Left colon (tissue), 2 donors: ENCODE data around the gene ZCCHC24. TPM values are rescaled to one million over a fixed set of nuclear protein-coding genes. Genes with fewer than 3 reads are reported as not detected.
A peak's percentile ranks its signal among the peaks of the same experiment; 100 is the strongest.
"Not testable (repeated sequence)": the region's sequence is repeated elsewhere in the genome, so short reads cannot be mapped to it uniquely, and the experiment has no call there.

Experiments
- ATAC-seq: fragments of 200-7000 bp; cut with Tn5 transposase; one replicate; pipeline ENCODE4 v1.9.1; 2020; ENCODE audit warnings: mild to moderate bottlenecking, moderate library complexity
- DNase-seq, 2 donors: peaks; one replicate each; pipeline ENCODE4 v3.0.0-alpha.2; 2020
- intact Hi-C, 2 donors: fragments of 100-400 bp; cut with DNase I in 1 of 2; cut with micrococcal nuclease in 1 of 2; formaldehyde crosslinking; loops; one replicate each; pipeline versions ENCODE4 v1.11.2 to v1.14.0; 2022; cut with DNase I, micrococcal nuclease
- total RNA-seq, 2 donors: library from RNA; stranded (reverse); fragmentation: NEBNext Ultra II Directional; extraction: Animal tissue kit (Norgen Biotek cat#: 25700); gene quantifications; one replicate each; pipeline ENCODE4 v1.2.1, GENCODE V29; 2021
- donor health status: DM: no; HTN: no; CAD: no.
- donor health status: DM: yes; HTN: yes; CAD: no.

Gene ZCCHC24
- total RNA-seq, 2 donors from 2014 or later, result 5.3 to 18.4 TPM

DNA sequence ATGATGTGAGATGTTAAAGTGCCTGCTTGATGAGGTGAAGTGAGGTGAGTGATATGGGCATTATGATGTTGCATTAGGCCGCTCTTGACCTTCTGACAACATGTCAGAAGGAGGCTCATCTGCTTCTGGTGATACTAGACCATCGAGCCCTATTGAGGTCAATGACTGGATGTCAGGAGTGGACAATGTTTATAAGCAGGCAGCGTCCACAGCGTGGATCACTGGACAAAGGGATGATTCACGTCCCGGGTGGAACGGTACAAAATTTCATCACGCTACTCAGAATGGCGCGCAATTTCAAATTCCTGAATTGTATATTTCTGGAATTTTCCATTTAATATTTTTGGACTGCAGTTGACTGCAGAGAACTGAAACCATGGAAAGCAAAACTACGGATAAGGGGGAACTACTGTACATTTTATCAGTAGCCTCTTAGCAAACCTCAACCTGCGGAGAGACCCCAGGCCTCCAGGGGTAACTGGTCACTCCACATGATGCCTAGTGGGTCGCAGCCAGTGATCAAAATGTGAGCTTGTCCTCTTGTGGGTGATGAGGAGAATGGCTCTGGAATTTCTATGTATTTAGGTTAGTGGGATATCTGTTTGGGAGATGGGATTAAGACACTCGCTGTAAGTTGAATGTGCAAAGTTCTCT lies 5.7 kb upstream of the ZCCHC24 start:
- ATAC-seq, result no peak
- intact Hi-C loops, result no loop called here
- DNase-seq, result no peak

DNA sequence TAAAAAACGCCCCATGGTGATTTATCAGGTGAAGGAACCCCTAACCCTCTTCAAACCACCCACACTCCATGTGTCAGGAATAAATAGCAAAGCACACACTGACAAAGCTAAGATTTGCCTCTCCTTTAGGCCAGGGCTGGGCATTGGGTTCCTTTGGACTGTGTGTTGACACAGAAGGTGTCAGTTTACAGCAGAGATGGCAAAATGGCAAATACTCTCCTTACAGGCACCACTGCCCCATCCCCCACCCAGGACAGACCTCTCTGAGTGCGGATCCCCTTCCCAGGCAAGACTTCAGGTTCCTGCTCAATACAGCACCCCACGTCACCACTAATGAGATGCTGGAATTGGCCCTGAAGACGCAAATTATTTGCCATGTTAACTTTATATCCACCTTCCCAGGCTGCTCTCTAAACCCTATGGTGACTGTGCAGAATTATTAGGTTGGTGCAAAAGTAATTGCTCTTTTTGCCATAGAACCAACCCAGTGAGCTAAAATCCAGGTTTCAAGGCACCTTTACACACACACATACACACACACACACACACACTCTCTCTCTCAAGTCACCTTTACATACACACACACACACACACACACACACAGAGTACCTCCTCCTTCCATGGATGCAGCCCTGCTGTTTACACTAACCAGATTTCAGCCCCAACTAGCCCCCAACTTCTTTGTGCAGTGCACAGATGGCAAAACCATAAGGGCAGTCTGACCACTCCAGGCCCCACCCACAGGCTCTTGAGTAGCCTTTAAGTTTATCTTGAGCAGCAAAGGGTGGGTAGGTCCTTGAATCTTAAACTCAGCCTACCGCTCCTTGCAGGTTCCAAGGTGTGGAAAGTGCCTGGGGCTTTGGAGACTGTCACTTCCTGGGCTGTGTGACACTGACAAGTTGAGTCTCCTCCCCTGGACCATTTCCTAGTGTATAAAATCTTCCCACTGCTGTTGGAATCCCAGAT lies 4.0 kb upstream of the ZCCHC24 start:
- intact Hi-C loops, result no loop called here
- ATAC-seq (no peak), DNase-seq (no peak)

DNA sequence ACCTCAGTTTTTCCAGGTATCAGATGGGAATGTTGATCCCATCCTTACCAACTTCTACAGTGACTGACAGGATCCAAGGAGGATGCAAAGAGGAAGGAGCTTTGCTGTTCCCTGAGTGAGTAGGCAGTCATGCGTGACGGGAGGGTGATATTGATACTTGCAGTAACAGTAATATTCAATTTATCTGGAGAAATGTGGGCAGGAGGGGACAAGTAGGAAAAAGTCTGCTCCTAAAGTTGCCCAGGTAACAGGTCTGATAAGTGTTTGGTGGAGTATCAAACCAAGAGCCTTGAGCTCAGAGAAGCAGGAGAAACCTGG lies 3.3 kb upstream of the ZCCHC24 start:
- intact Hi-C loops, result no loop called here
- no peak for DNase-seq
- no peak for ATAC-seq

- DNase-seq (no peak), ATAC-seq (no peak)
- intact Hi-C loops, result no loop called here
Measured at GRCh38 chr10:79447911-79448731, 2.7 kb upstream of the ZCCHC24 start.

DNA sequence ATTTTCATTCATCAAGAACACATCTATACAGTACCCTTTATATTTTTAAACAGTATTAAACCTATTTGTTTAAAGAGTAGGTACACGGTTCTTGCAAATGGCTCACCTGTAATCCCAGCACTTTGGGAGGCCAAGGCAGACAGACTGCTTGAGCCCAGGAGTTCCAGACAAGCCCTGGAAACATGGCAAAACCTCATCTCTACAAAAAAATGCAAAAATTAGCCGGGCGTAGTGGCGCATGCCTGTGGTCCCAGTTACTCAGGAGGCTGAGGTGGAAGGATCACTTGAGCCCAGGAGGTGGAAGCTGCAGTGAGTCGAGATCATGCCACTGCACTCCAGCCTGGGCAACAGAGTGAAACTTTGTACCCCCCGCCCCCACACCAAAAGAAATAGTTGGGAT lies 1.8 kb upstream of the ZCCHC24 start:
- ATAC-seq, DNase-seq, intact Hi-C loops: not testable (repeated sequence)

DNA sequence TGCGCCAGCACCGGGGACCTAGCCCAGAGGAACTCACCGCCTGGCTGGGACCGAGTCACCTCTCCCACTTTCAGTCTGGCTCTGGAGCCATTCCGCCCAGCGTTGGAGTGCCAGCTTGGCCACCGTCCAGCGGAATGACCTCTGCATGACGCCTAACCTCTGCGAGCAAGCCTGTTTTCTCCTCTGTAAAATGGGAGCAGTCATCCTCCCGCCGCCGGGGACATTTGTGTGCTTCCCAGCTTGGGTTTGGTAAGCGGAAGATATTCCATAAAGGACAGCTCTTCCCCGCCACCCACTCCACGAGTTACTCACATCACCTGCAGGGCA lies 1.3 kb upstream of the ZCCHC24 start:
- no peak for DNase-seq
- ATAC-seq, result no peak
- intact Hi-C loops, result no loop called here

DNA sequence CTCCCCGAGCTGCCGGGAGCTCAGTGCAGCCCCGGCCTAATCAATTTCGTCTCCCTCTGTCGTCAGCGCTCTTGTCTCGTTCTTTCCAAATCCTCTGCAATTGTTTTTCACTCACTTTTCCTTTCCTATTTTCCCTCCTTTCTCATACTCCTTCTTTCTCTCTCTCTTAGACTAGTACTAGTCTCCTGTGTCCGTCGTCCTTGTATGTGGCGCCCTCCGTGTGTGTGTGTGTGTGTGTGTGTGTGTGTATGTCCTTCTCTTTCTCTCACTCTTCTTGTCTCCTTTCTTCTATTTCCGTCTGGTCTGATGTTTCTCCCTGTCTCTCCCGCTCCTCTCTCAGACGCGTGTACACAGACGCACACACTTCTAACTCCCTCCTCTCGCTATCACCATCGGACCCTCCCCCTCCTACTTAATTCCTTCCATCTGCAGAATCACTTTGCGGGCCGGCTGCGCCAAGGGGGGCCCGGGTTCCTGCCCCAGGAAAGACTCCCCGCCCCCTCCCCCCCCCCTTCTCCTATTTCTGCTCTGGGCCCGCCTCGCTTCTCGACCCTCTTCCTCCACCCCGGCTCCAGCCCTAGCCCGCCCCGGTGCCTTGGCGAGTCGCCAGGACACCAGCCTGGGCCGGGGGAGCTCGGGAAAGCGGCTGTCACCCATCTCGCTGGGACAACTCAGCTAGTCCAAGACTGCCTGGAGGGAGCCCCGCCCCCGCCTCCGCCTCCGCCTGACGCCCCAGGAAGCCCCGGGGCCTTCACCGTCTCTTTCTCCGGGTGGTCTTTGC lies 743 bp upstream of the ZCCHC24 start:
- peak; percentile 23 for ATAC-seq
- intact Hi-C loops, result no loop called here

DNA sequence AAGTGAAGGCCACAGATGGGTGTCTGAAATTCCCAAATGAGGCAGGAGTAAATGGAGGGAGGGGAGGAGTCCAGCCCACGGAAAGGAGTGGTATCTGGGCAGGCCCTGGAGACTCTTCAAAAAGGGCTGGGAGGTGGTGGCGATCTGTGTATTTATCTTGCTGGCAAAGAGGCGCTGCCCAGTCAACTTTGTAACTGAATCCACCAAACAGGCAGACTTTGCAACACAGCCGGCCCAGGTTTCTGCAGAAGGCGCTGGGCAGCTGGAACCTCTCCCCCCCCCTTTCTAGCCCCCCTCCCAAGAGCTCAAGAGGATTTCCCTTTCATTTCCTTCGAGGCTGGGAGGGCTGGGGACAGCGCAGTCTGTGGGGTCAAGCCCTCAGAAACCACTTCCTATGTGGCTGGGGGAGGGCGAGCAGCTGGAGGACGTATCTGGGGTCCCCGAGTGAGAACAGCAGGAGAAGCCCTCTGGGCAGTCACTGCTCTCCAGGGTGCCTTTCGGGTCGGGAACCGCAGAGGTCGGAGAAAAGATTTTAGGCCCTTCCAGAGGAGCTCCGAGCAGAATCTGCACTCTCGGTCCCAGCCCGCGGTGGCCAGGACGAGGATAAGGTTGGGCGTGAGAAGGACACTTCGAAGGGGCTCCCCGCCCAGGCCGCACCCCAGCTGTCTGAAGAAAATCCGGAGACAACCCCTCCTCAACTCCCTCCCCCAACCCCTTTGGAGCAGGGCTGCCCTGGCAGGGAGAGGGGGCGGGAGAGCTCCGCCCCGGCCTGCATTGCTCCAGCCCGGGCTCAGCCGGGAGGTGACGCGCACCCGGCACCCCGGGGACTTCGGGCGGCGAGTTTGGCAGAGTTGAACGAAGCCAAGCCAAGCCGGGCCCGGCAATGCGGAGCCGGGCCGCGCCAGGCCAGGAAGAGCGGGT lies 965 bp downstream of the ZCCHC24 start:
- intact Hi-C loops, result no loop called here
- ATAC-seq, result peak; percentile 29
- DNase-seq, result peak; percentile 53 to 59

More for the DNA sequence above, 743 bp upstream of the ZCCHC24 start:
- peak; percentile 60 to 71 for DNase-seq

DNA sequence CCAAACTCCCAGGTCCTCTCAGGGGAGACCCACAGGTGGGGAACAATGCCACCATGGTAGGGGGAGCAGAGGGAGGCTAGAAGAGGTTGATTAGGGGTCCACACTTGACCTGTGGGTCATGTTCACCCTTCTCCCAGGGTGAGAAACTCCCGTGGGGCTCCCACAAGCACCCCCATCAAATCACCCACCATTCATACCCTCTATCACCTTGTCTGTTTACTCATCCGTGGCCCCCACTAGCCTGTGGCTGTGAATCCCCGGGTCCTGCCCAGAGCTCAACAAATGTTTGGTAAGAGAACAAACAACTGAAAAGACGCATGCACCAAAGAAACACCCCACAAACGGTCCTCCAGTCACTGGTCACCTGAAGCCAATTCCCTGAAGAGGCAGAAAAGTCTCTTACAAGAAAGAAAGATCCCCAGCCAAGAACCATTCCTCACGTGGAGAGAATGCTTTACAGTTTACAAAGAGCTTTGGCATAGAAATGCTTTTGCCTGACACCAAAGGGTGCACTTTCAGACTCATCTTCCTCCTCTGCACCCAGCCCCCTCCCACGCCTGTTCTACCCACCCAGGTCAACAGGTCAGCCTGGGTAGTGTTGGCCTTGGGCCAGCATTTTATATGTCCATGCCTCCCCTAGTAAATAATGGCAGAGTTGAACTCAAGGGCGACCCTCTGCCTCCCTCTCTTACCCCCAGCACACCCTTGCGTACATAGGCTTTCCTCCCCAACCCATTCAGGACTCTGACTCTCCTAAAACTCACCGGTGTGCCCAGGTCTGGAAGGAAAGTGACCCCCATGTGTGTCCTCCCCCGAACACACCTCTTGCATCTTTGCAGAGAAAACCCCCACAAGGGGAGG lies 1.9 kb downstream of the ZCCHC24 start:
- intact Hi-C loops, result no loop called here
- ATAC-seq (no peak), DNase-seq (peak in 1 of 2 donors; percentile 25)

DNA sequence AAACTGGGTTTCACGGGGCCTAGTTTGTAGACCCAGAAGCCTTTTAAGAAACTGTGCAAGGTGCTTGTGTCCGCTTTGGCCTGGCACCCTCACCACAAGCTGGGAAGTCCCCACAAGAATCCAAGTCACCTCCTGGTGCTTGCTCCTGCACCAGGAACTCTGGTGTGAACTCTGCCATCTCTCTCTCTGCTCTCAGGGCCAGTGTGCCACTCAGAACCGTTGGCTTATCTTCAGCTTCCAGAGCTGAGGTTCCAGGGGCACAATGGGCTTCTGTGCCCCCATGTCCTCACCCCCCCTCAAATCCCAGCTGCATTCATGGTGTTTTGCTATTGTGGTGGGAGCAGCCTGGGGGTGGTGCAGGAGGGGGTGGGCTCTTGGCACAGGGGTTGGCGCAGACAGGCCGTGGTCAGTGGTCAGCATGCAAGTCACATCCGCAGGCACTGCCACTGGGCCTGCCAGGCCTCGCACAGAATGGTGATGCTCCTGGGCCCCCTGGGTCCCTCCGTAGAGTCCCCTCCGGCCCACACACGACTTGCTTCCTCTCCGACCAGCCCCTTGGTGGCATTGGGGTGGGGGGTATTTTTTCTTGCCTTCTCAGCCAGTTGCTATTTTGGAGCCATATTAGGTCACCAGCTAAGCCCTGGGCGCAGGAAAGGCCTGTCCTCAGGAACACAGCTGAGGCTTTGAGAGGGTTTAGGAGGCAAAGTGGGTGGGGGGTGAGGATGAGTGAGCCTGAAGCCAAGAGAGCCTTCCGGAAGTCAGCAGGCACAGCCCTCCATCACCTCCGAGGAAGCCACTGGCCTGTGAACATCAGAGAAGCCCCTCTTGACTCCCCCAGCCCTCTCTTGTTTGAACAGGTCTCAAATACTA lies 3.0 kb downstream of the ZCCHC24 start:
- intact Hi-C loops, result no loop called here
- DNase-seq, result peak in 1 of 2 donors; percentile 21
- no peak for ATAC-seq

DNA sequence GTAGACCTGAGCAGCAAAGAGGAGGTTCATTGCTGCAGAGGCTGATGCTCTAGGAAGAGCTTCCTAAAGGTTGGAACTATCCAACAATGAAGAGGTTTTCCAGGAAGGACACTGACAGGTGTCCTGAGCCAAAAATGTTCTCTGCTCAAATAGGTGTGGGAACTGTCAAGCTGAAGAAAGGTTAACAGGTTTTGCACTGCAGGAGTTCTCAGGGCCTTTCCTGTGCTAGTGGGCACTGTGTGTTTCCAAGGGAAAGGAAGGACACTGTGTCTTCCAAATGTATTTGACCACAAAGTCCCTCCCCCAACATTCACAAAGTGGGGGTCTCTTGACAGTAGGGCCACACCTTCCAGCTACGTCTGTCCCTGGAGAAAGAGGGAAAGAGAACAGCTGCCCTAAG lies 4.0 kb downstream of the ZCCHC24 start:
- ATAC-seq (no peak), DNase-seq (peak in 1 of 2 donors; percentile 6)
- intact Hi-C loops, result no loop called here

DNA sequence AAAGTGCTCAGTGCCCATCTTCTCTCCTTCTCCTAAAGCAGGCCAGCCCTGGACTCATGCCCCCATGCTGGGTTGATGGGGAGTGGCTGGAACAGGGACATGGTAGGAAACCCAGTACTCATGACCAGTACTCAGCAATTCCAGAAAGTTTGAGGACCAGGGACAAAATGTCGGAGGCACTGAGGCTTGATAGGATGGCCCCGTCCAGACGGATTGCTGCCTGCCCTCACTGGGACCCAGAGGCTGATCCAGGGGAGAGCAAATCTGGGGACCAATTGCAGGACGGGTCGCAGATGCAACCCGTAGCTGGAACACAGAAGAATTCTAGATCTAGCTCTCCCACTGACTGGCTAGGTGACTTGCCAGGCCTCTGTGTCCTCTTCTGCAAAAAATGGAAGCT lies 5.1 kb downstream of the ZCCHC24 start:
- no peak for ATAC-seq
- intact Hi-C loops, result no loop called here
- peak in 1 of 2 donors; percentile 18 for DNase-seq

DNA sequence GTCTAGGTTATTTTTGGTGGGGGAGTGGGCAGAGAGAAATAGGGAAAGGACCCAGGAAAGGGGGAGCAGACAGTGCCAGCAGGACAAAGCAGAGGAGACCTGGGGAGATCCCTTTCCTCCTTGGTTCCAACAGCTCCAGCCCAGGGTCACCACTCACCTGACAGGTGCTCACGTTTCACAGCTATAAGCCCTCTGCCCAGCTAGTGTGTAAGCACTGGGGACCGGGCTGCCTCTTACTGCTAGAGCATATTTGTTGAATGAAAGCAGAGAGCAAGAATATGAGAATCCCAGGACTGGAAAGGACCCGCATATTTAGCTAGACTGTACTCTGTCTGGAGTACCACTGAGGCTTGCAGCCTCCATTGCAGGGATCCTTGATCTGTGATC lies 6.7 kb downstream of the ZCCHC24 start:
- no peak for ATAC-seq
- DNase-seq, result peak in 1 of 2 donors; percentile 9
- intact Hi-C loops, result no loop called here

DNA sequence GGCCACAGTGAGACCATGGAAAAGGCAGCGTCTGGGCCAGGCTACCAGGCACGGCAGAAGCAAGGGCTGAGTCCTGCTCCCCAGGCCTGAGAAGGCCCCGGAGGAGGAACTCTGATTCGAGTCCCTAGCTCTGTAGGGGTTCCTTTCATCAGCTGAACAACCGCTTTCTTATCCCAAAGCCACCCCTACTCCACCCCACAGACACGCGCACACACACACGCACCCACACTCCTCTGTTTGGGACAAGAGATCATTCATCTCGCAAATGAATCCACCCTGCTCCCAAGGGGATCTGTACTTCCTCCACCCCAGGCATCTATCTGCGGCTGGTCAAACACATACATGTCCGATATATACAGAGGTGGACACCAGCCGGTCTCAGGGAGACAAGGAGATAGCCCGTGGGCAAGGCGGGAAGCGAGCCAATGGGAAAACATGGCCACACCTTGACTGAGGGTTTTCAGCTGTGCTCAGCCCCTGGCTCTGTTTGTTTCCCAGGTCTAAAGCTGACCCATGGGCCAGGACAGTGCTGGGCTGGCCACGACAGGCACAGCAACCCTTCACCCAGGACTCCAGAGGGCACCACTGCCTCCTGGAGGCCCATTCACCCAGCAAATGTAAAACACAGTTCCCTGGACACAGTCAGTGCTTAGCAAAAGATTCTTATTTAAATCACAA lies 7.3 kb downstream of the ZCCHC24 start:
- intact Hi-C loops, result no loop called here
- ATAC-seq (peak; percentile 45), DNase-seq (peak in 1 of 2 donors; percentile 19)

DNA sequence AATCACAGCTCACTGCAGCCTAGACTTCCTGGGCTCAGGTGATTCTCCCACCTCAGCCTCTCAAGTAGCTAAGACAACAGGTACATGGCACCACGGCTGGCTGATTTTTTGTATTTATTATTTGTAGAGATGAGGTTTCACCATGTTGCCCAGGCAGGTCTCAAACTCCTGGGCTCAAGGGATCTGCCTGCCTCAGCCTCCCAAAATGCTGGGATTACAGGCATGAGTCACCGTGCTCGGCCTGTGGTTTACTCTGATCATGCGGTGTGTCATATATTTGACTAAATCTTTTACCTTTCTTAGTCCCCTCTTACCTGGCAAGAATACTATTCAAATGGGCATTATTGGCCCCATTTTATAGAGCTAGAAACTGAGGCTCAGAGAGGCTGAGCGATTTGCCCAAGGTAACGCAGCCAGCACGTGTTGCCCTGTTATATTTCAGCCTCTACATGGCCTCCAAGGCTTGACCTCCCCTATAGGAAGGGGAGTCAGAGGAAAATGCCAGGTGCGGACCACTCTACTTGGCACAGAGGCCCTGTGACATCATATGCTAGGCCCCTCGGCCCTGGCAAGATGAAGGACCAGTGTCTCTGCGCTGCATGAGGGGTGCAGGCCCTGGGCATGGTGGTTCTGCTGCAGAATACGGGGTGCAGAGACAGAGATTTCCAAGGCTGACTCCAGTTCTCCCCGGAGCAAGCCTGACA lies 8.2 kb downstream of the ZCCHC24 start:
- ATAC-seq (no peak), DNase-seq (peak in 1 of 2 donors; percentile 19)
- intact Hi-C loops, result no loop called here
